ENCODE results near the gene IL5RA. TPM values are rescaled to one million over a fixed set of nuclear protein-coding genes. Genes with fewer than 3 reads are reported as not detected.

IL5RA gene
- polyA plus RNA-seq, 1 of the 3 experiments (the other 2 are of a cell fraction), result not detected

DNA sequence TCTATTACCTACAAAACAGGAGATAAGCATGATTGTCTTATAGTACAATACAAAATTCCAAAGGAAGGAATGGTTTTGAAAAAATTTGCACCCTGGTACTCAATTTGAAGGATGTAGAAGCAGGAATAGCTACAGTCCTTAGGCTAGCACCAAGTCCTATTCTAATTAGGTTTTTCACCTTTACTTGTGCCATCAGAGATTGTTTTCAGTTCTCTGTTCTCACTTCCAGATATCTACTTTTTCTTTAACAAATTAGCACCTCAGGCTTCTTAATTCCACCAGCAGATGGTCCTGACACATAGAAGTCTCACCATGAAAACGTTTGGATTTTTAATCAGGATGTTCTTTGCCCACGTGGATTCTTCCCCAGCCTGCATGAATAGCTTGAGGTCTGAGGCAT is 43.8 kb downstream of the IL5RA start (continued):
- no peak for TF ChIP-seq CTCF (IDR thresholded peaks at IDR 0.05)

GRCh38 chr3:3065876-3066275 is 44.3 kb downstream of the IL5RA start:
- ChIA-PET POLR2A (no interaction called here), CTCF (no interaction called here)
- TF ChIP-seq CTCF (IDR thresholded peaks at IDR 0.05) (no peak), FOXJ3 (CRISPR knock-in tag; IDR thresholded peaks at IDR 0.05) (no peak), ELF1 (IDR thresholded peaks at IDR 0.05) (no peak), MXI1 (IDR thresholded peaks at IDR 0.05; ENCODE audit: low read depth, low read length) (no peak), GABPA (IDR thresholded peaks at IDR 0.05; ENCODE audit: low read depth) (no peak), GATA2 (CRISPR knock-in tag; IDR thresholded peaks at IDR 0.05) (no peak), RCOR1 (IDR thresholded peaks at IDR 0.05; ENCODE audit: low read length) (no peak), TEAD4 (IDR thresholded peaks at IDR 0.05; ENCODE audit: borderline replicate concordance, insufficient read depth) (no peak), TCF12 (IDR thresholded peaks at IDR 0.05) (no peak), IRF3 (IDR thresholded peaks at IDR 0.05; ENCODE audit: low read depth, low read length) (no peak), EZH2phosphoT487 (IDR thresholded peaks at IDR 0.05; ENCODE audit: borderline replicate concordance, low read depth) (no peak), USF1 (IDR thresholded peaks at IDR 0.05; ENCODE audit: borderline replicate concordance, low read depth) (no peak)
- TF ChIP-seq, protein P1, sequence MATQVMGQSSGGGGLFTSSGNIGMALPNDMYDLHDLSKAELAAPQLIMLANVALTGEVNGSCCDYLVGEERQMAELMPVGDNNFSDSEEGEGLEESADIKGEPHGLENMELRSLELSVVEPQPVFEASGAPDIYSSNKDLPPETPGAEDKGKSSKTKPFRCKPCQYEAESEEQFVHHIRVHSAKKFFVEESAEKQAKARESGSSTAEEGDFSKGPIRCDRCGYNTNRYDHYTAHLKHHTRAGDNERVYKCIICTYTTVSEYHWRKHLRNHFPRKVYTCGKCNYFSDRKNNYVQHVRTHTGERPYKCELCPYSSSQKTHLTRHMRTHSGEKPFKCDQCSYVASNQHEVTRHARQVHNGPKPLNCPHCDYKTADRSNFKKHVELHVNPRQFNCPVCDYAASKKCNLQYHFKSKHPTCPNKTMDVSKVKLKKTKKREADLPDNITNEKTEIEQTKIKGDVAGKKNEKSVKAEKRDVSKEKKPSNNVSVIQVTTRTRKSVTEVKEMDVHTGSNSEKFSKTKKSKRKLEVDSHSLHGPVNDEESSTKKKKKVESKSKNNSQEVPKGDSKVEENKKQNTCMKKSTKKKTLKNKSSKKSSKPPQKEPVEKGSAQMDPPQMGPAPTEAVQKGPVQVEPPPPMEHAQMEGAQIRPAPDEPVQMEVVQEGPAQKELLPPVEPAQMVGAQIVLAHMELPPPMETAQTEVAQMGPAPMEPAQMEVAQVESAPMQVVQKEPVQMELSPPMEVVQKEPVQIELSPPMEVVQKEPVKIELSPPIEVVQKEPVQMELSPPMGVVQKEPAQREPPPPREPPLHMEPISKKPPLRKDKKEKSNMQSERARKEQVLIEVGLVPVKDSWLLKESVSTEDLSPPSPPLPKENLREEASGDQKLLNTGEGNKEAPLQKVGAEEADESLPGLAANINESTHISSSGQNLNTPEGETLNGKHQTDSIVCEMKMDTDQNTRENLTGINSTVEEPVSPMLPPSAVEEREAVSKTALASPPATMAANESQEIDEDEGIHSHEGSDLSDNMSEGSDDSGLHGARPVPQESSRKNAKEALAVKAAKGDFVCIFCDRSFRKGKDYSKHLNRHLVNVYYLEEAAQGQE (IDR thresholded peaks at IDR 0.05; ENCODE audit: low read depth, low read length), result no peak
- no peak overlapping the region for H3K9ac ChIP-seq
- no peak overlapping the region for H2AFZ ChIP-seq (ENCODE audit: low read depth)
- H3K27ac ChIP-seq (ENCODE audit: low read depth in 2 of 2, low read length in 1 of 2), result no peak overlapping the region
- no peaks in the 10 kb centered on the region for H3K9me2 ChIP-seq
- no peaks in the 10 kb centered on the region for H3F3A ChIP-seq (replicated peaks; ENCODE audit: insufficient read depth)
- no peak overlapping the region for H3K4me3 ChIP-seq (ENCODE audit: low read depth in 2 of 2, low read length in 1 of 2)
- H3K27me3 ChIP-seq (ENCODE audit: insufficient read depth), result no peaks in the 10 kb centered on the region
- WGBS (ENCODE audit: low lambda C conversion rate), result 39% methylated on average over 2 of the region's 2 CpGs
- H4K20me1 ChIP-seq (ENCODE audit: insufficient read depth), result no peaks in the 10 kb centered on the region
- H3K79me2 ChIP-seq (ENCODE audit: insufficient read depth), result no peaks in the 10 kb centered on the region
- H3K36me3 ChIP-seq (replicated peaks in 1 of 2; ENCODE audit: control insufficient read depth in 1 of 2, insufficient read depth in 2 of 2, low read length in 1 of 2), result no peaks in the 10 kb centered on the region
- no peak for DNase-seq
- no peak overlapping the region for H3K4me2 ChIP-seq
- H3K9me3 ChIP-seq, result no peaks in the 10 kb centered on the region
- no peaks in the 10 kb centered on the region for H3K4me1 ChIP-seq (ENCODE audit: control insufficient read depth in 1 of 2, insufficient read depth in 2 of 2, low read depth in 1 of 2, low read length in 1 of 2)
